GM06990 (cell line): ENCODE measurements around the gene NLRP1.

Experiments
- DNase-seq: peaks from one replicate; pipeline ENCODE4 v3.0.0-alpha.2; 2011; ENCODE audit not compliant: insufficient read length; ENCODE audit errors: extremely low read depth
- H3K27me3 ChIP-seq: replicated peaks from 2 replicates; pipeline ENCODE4 v1.6.0; 2011; ENCODE audit warnings: low read length; ENCODE audit not compliant: control insufficient read depth, insufficient read depth
- H3K36me3 ChIP-seq: 2 replicates; pipeline ENCODE4 v1.5.1; 2011; ENCODE audit warnings: low read length; ENCODE audit not compliant: control insufficient read depth, insufficient read depth
- H3K4me3 ChIP-seq: replicated peaks from 2 replicates; pipeline ENCODE4 v1.5.1; 2011; ENCODE audit warnings: low read depth, mild to moderate bottlenecking, control low read depth, low read length
- CTCF ChIP-seq: IDR thresholded peaks from 2 replicates; pipeline ENCODE4 v1.5.1; 2011; ENCODE audit warnings: low read length, control low read depth, mild to moderate bottlenecking, inconsistent platforms; ENCODE audit not compliant: insufficient read depth, poor library complexity, severe bottlenecking

Gene NLRP1

GRCh38 chr17:5557990-5558389 lies 26.3 kb downstream of the NLRP1 start:
- no peak for TF ChIP-seq CTCF
- Histone ChIP-seq H3K36me3 (peaks cover 9% of the 10 kb centered on the region), H3K4me3 (no peak overlapping the region), H3K27me3 (no peaks in the 10 kb centered on the region)
- no peak for DNase-seq

- H3K36me3 ChIP-seq, result peaks cover 9% of the 10 kb centered on the region
- no peak for TF ChIP-seq CTCF
- H3K4me3 ChIP-seq, result no peak overlapping the region
- H3K27me3 ChIP-seq, result no peaks in the 10 kb centered on the region
- DNase-seq, result no peak
Measured at GRCh38 chr17:5557485-5557884, 26.8 kb downstream of the NLRP1 start.

GRCh38 chr17:5555254-5555653 lies 29.1 kb downstream of the NLRP1 start:
- peaks cover 9% of the 10 kb centered on the region for H3K36me3 ChIP-seq
- TF ChIP-seq CTCF, result no peak
- no peak for DNase-seq
- H3K4me3 ChIP-seq, result no peak overlapping the region
- no peaks in the 10 kb centered on the region for H3K27me3 ChIP-seq

GRCh38 chr17:5553479-5553878 lies 30.8 kb downstream of the NLRP1 start:
- no peak for TF ChIP-seq CTCF

GRCh38 chr17:5552841-5553240 lies 31.5 kb downstream of the NLRP1 start:
- H3K4me3 ChIP-seq, result no peak overlapping the region
- peaks cover 1% of the 10 kb centered on the region for H3K36me3 ChIP-seq
- no peaks in the 10 kb centered on the region for H3K27me3 ChIP-seq
- no peak for TF ChIP-seq CTCF
- no peak for DNase-seq

More at GRCh38 chr17:5553479-5553878, 30.8 kb downstream of the NLRP1 start:
- no peak for DNase-seq
- Histone ChIP-seq H3K36me3 (peaks cover 6% of the 10 kb centered on the region), H3K27me3 (no peaks in the 10 kb centered on the region), H3K4me3 (no peak overlapping the region)
